H1 (cell line): ENCODE measurements around the gene MAP2K7.

Experiments used
- SRF ChIP-seq: IDR thresholded peaks from 2 replicates; pipeline ENCODE4 v1.6.1; 2011; ENCODE audit warnings: mild to moderate bottlenecking, low read depth, low read length, moderate library complexity
- ZNF274 ChIP-seq: IDR thresholded peaks from 2 replicates; pipeline ENCODE4 v1.7.0; 2012; ENCODE audit warnings: low read length, borderline replicate concordance; ENCODE audit errors: extremely low read depth

- no peak for TF ChIP-seq SRF
- no peak for TF ChIP-seq ZNF274
Measured at GRCh38 chr19:7963566-7963965, 59.9 kb downstream of the MAP2K7 start.
